OCI-LY3 (cell line): ENCODE measurements around the gene AURKA.

Source experiments
- H2AFZ ChIP-seq: fragments of 200-600, 300-600 bp; shearing (Covaris generic); 2 replicates; pipeline ENCODE4 v1.6.0; 2014; ENCODE audit warnings: antibody characterized with exemption, low read depth, low read length
- H3K27ac ChIP-seq: fragments of 200-600, 300-600 bp; sonication (generic); 2 replicates; pipeline ENCODE4 v1.5.1; 2014; ENCODE audit warnings: mild to moderate bottlenecking, low read length, moderate library complexity, mixed read lengths
- H3K27me3 ChIP-seq: fragments of 200-600, 300-600 bp; sonication (generic); 2 replicates; pipeline ENCODE4 v1.6.1; 2014; ENCODE audit warnings: low read depth, low read length, mixed read lengths
- H3K36me3 ChIP-seq: fragments of 200-600, 300-600 bp; sonication (generic); replicated peaks from 2 replicates; pipeline ENCODE3; 2014; ENCODE audit warnings: low read depth, low read length, mixed read lengths
- H3K4me1 ChIP-seq: fragments of 300-600, 200-600 bp; sonication (generic); 2 replicates; pipeline ENCODE4 v1.6.1; 2014; ENCODE audit warnings: low read length, mixed read lengths
- H3K4me2 ChIP-seq: fragments of 200-600, 300-600 bp; sonication (generic); 2 replicates; pipeline ENCODE4 v1.6.1; 2014; ENCODE audit warnings: low read length, mixed read lengths
- H3K4me3 ChIP-seq: fragments of 300-600, 200-600 bp; sonication (generic); 2 replicates; pipeline ENCODE4 v1.5.1; 2014; ENCODE audit warnings: antibody characterized with exemption, mild to moderate bottlenecking, low read length, moderate library complexity
- H3K79me2 ChIP-seq: fragments of 300-600, 200-600 bp; shearing (Covaris generic); 2 replicates; pipeline ENCODE4 v1.6.1; 2014; ENCODE audit warnings: mild to moderate bottlenecking, low read length, mixed read lengths
- H3K9ac ChIP-seq: fragments of 300-600, 200-600 bp; shearing (Covaris generic); 2 replicates; pipeline ENCODE4 v1.6.0; 2014; ENCODE audit warnings: mild to moderate bottlenecking, low read length, moderate library complexity
- H3K9me3 ChIP-seq: fragments of 200-600, 300-600 bp; shearing (Covaris generic); 2 replicates; pipeline ENCODE4 v1.6.1; 2014; ENCODE audit warnings: low read length, mixed read lengths; ENCODE audit not compliant: insufficient read depth
- H4K20me1 ChIP-seq: fragments of 200-600, 300-600 bp; sonication (generic); 2 replicates; pipeline ENCODE4 v1.6.1; 2016; ENCODE audit warnings: low read length, mixed read lengths; ENCODE audit not compliant: insufficient read depth
- CTCF ChIP-seq: fragments of 200-600, 300-600 bp; sonication (generic); IDR thresholded peaks from 2 replicates; pipeline ENCODE4 v1.5.1; 2014; ENCODE audit warnings: antibody characterized with exemption, low read length, low read depth
- EZH2phosphoT487 ChIP-seq: fragments of 200-600 bp; shearing (Covaris generic); IDR thresholded peaks from 2 replicates; pipeline ENCODE4 v1.6.1; 2018; ENCODE audit warnings: antibody characterized with exemption, mixed run types, low read depth

AURKA gene

DNA sequence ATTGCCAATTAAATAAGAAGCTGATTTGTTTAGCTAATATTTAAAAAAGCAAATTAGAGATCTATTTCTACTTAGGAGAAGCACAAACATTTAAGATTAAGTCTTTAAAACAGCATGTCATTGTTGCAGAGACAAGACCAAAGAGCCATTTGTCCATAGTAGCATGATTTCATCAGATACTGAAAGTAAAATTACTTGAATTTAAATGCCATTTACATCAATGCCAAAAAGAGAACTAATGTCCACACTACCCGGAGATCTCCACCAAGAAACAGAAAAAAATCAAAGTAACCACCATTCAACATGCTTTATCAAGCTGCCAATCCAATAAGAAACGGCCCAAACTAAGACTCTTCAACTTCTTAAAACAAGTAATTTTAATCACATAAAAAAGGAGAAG, 15.7 kb downstream of the AURKA start:
- TF ChIP-seq EZH2phosphoT487 (no peak), CTCF (no peak)
- Histone ChIP-seq H2AFZ (no peak overlapping the region), H3K4me2 (no peak overlapping the region), H3K9ac (no peak overlapping the region), H3K27ac (no peak overlapping the region), H3K4me1 (no peaks in the 10 kb centered on the region), H3K9me3 (no peaks in the 10 kb centered on the region), H3K27me3 (no peaks in the 10 kb centered on the region), H3K79me2 (peaks cover 89% of the 10 kb centered on the region), H4K20me1 (peaks cover 54% of the 10 kb centered on the region), H3K36me3 (peaks cover 77% of the 10 kb centered on the region), H3K4me3 (no peak overlapping the region)

GRCh38 chr20:56373942-56374341, 18.1 kb downstream of the AURKA start:
- H3K4me2 ChIP-seq = no peak overlapping the region
- peaks cover 81% of the 10 kb centered on the region for H3K36me3 ChIP-seq
- no peak overlapping the region for H3K9ac ChIP-seq
- no peak overlapping the region for H2AFZ ChIP-seq
- no peaks in the 10 kb centered on the region for H3K27me3 ChIP-seq
- peaks cover 73% of the 10 kb centered on the region for H3K79me2 ChIP-seq
- H3K9me3 ChIP-seq = no peaks in the 10 kb centered on the region
- no peak overlapping the region; the same call in 1 of the 2 replicates for H3K27ac ChIP-seq
- peaks cover 51% of the 10 kb centered on the region for H4K20me1 ChIP-seq
- H3K4me1 ChIP-seq = no peaks in the 10 kb centered on the region
- TF ChIP-seq EZH2phosphoT487 = no peak
- TF ChIP-seq CTCF = no peak
- H3K4me3 ChIP-seq = no peak overlapping the region

GRCh38 chr20:56372850-56373249, 19.2 kb downstream of the AURKA start:
- no peaks in the 10 kb centered on the region for H3K9me3 ChIP-seq
- H3K79me2 ChIP-seq = peaks cover 62% of the 10 kb centered on the region
- H3K27me3 ChIP-seq = no peaks in the 10 kb centered on the region
- H4K20me1 ChIP-seq = peaks cover 40% of the 10 kb centered on the region
- no peak for TF ChIP-seq CTCF
- TF ChIP-seq EZH2phosphoT487 = no peak
- no peaks in the 10 kb centered on the region for H3K4me1 ChIP-seq
- peaks cover 74% of the 10 kb centered on the region for H3K36me3 ChIP-seq
- H3K27ac ChIP-seq = no peak overlapping the region
- H3K9ac ChIP-seq = no peak overlapping the region
- H2AFZ ChIP-seq = no peak overlapping the region
- no peak overlapping the region for H3K4me3 ChIP-seq
- H3K4me2 ChIP-seq = no peak overlapping the region

DNA sequence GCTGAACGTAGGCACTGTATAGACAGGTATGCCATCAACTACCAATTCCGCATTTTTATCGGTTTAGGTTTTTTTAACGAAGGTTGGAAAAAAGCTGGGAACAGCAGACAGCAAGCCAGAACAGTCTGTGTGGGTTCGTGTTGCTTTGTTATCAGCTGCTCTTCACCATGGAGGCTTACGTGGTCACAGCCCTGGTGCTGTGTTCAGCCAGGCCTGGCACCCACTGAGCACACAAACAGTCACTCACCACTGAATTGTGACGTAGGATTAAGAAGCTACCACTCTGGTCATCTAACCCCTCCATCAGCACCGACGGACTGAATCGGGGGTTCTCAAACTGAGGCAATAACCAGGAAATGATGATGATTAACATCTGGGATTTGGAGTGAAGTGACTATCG, 20.0 kb downstream of the AURKA start:
- peaks cover 70% of the 10 kb centered on the region for H3K36me3 ChIP-seq
- H3K4me2 ChIP-seq = no peak overlapping the region
- H3K4me1 ChIP-seq = no peaks in the 10 kb centered on the region
- no peaks in the 10 kb centered on the region for H3K9me3 ChIP-seq
- H3K27me3 ChIP-seq = no peaks in the 10 kb centered on the region
- H2AFZ ChIP-seq = no peak overlapping the region
- peaks cover 39% of the 10 kb centered on the region for H4K20me1 ChIP-seq
- H3K9ac ChIP-seq = no peak overlapping the region
- no peak for TF ChIP-seq CTCF
- no peak for TF ChIP-seq EZH2phosphoT487
- peaks cover 53% of the 10 kb centered on the region for H3K79me2 ChIP-seq
- no peak overlapping the region for H3K4me3 ChIP-seq
- no peak overlapping the region for H3K27ac ChIP-seq
